Endothelial cell of umbilical vein (primary cell): ENCODE results near the gene CD86.

ENCODE experiments used
- EZH2 ChIP-seq: IDR thresholded peaks from 2 replicates; pipeline ENCODE4 v1.6.1; 2012; ENCODE audit warnings: borderline replicate concordance, low read depth, mild to moderate bottlenecking, moderate library complexity, low read length, inconsistent platforms; ENCODE audit not compliant: severe bottlenecking
- MYC ChIP-seq: IDR thresholded peaks from one replicate; pipeline ENCODE4 v1.6.1; 2011; ENCODE audit warnings: mild to moderate bottlenecking, low read depth, low read length
- POLR2A ChIP-seq: IDR thresholded peaks from 2 replicates; pipeline ENCODE4 v1.6.1; 2012; ENCODE audit warnings: low read depth, mild to moderate bottlenecking, control low read depth, low read length
- POLR2AphosphoS5 ChIP-seq: IDR thresholded peaks from 2 replicates; pipeline ENCODE4 v1.6.1; 2012; ENCODE audit warnings: low read depth, mild to moderate bottlenecking, control low read depth, low read length, moderate library complexity; ENCODE audit not compliant: insufficient read depth
- TF ChIP-seq, protein P1 (sequence below), 2 donors: IDR thresholded peaks; 1 replicate in 1 of 2; 2 replicates in 1 of 2; pipeline ENCODE4 v1.5.1; 2011; ENCODE audit warnings: low read length in 2 of 2, mild to moderate bottlenecking in 2 of 2, moderate library complexity in 2 of 2, control low read depth in 1 of 2, inconsistent platforms in 1 of 2, low read depth in 1 of 2; ENCODE audit not compliant: insufficient read depth in 1 of 2; ENCODE audit errors: extremely low read depth in 1 of 2

DNA sequence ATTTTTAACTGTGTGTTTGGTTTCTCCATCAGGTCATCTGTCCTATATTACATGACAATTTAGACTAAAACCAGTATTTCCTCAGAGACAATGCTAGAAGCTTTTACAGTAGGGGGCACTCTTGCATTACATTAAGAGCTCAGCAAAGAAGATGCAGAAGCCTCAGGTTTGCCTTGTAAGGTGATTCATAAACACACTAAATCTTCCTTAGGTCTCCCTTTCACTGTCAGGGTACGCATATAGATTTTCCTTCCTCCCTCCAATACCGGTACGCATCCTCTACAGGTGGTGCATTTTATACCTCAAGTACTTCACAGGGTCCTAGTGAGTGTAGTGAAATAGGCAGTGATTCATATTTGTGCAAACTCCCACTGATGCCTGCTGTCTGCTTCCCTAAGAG is 46.5 kb downstream of the CD86 start:
- TF ChIP-seq, protein P1, sequence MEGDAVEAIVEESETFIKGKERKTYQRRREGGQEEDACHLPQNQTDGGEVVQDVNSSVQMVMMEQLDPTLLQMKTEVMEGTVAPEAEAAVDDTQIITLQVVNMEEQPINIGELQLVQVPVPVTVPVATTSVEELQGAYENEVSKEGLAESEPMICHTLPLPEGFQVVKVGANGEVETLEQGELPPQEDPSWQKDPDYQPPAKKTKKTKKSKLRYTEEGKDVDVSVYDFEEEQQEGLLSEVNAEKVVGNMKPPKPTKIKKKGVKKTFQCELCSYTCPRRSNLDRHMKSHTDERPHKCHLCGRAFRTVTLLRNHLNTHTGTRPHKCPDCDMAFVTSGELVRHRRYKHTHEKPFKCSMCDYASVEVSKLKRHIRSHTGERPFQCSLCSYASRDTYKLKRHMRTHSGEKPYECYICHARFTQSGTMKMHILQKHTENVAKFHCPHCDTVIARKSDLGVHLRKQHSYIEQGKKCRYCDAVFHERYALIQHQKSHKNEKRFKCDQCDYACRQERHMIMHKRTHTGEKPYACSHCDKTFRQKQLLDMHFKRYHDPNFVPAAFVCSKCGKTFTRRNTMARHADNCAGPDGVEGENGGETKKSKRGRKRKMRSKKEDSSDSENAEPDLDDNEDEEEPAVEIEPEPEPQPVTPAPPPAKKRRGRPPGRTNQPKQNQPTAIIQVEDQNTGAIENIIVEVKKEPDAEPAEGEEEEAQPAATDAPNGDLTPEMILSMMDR (IDR thresholded peaks at IDR 0.05; ENCODE audit: extremely low read depth in 1 of 2, insufficient read depth in 1 of 2, low read depth in 1 of 2, low read length in 2 of 2) = peak in 1 of 2 donors; percentile 34
- TF ChIP-seq POLR2A (no peak), EZH2 (no peak), MYC (no peak), POLR2AphosphoS5 (no peak)
